HG02970 (cell line): Measurements from ENCODE around the gene CAMTA2.
A peak's percentile ranks its signal among the peaks of the same experiment; 100 is the strongest.

Source experiments
- ATAC-seq: cut with Tn5 transposase; IDR thresholded peaks from one replicate; pipeline ENCODE4 v1.9.1; 2021; ENCODE audit warnings: mild to moderate bottlenecking, moderate library complexity, moderate number of reproducible peaks; ENCODE audit not compliant: unreplicated experiment, low FRiP score

The CAMTA2 gene

GRCh38 chr17:4949321-4950074 is 38.0 kb downstream of the CAMTA2 start:
- peak; percentile 31 for ATAC-seq

DNA sequence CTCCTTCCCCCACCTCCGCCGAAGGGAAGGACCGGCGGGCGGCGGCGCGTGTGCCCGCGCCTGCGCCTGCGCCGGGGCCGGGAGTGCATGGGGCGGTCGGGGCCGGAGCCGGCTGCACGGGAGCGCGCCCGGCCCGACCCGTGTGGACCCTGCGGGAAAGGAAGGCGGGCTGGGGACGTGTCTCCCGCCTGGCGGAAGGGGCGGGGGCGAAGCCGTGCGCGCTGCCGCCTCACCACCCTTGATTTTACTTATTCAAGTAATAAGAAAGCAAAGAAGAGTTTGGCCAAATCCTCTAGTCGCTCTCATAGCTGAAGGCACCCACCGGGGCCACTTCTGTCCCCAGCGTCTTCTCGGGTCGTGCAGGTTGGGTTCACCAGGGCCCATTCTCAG is 38.5 kb downstream of the CAMTA2 start:
- peak; percentile 33 for ATAC-seq

DNA sequence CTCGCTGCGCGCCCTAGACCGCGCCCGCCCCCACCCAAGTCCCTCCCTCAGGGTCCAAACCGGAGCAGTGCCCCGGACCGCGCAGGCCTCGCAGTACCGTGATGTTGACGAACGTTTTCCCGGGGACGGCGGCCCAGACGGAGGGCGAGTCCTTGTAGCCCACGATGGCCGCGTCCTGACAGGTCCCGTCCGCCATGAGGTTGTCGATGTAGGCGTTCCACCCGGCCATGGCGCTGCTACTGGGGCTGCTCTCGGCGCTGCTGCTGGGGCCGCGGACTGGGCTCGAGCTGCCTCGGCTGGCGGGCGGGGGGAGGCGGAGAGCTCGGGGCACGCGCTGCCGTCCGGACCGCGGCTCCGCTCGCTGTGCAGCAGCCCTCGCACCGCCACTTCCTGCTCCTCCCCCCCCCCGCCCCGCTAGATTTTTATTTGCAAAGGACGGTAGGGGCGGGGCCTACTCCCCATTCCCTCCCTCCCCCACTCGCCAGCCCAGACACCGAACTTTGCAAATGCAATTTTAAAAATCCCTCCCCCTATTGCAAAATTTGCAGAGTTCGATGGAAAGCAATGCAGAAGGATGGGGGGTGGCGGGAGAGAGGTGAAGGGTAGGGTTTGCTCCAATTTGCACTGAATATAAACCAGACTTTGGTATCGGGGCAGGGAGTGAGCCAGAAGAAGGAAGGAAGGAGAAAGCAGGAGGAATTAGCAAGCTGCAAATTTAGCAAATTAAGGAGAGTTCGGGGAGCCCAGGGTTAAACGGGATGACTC is 39.1 kb downstream of the CAMTA2 start, which contains the start of gene PFN1:
TSS of gene PFN1 (minus strand) at position 365 of the 765 bp plus-strand sequence. CDS start at position 229, 136 bp downstream.
- peak; percentile 25 for ATAC-seq

- peak; percentile 8 for ATAC-seq
Measured at GRCh38 chr17:4947411-4948165, 39.9 kb downstream of the CAMTA2 start.

- ATAC-seq, result no peak
Measured at GRCh38 chr17:4947010-4947410, 40.5 kb downstream of the CAMTA2 start.

DNA sequence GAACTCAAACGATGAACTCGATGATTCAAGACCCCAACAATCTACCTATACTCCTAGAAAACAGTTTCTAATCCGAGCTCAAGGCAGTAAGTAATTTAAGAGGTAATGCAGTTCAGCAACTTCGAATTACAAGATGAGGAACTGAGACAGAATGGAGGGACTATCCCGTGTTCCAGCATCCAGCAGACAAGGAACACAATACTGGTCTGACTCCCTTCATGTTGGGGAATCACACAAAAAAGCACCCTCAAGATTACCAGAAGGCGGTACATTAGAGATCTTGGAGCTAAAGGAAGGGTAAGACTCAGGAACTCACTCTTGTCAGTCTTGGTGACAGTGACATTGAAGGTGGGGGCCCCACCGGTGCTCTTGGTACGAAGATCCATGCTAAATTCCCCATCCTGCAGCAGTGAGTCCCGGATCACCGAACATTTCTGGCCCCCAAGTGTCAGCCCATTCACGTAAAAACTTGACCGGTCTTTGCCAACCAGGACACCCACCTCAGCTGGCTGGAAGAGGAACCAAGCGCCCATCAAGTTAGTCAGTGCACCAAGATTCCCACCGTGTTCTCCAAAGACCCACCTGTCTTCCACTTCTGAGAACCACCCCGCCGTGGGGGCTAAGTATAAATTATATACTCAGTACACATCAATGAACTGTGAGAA is 41.0 kb downstream of the CAMTA2 start:
- ATAC-seq, result no peak

DNA sequence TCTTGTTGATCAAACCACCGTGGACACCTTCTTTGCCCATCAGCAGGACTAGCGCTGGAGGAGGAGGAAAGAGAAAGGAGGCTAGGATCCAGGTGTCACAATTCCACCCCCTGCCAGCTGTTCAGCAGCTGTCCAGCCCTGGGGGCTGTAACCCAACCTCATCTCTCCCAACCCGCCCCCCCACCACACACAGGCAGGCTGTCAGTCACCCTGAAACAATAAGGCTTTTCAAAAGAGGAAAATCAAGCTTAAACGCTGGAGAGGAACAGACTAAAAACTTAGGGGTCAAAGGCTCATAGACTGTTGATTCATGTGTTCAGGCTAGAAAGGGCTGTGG is 41.6 kb downstream of the CAMTA2 start:
- ATAC-seq, result no peak

DNA sequence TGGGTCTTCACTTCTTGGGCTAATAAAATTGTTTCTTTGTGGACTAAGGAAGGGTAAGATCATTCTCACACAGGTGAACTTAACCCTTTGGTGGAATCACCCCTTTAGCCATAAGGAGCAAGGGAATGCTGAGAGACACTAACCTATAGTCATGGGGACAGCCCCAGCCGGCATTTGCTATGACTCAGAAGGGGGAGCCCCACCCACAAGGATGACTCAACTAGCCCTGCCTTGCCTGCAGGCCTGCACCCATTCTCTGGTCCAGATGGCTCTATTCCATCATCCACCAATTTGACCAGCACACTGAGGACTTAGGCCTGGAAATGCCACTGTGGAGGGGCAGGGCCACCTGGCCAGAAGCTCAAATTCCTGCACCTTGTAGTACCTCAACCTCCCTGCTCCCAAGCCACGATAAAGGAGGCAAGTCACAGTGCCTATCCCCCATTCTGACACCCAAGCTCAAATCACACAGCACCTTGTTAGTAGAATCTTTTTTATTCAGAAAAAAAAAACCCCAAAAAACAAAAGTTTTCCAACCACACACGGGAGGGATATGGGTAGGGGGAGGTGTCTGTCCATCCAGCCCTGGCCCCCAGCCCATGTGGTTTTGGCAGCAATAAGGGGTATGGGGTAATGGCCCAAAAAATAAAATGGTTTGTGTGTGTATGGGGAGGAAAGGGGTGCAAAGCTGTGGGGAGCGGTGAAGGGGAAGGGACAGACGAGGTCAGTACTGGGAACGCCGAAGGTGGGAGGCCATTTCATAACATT is 42.1 kb downstream of the CAMTA2 start:
- ATAC-seq, result no peak

GRCh38 chr17:4944554-4945175 is 42.8 kb downstream of the CAMTA2 start:
- no peak for ATAC-seq

DNA sequence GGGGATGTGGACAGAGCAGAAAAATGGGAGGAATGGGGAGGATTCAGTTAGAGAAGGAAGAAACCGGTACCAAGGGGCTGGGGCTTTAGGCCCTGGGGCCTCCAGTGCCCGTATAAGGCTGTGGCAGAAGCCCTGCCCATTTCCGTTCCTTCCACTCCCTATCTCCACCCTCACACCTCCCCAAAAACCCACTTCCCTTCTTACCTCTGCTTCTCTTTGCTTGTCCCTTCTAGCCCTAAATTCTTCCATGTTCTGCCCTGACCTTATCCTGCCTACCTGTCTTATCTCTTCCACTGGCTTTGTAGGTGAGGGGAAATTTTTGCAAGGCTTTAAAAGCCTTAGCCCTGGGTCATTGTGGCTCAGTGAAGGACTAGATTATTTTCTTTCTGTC is 43.3 kb downstream of the CAMTA2 start:
- ATAC-seq, result no peak

GRCh38 chr17:4942760-4943508 is 44.5 kb downstream of the CAMTA2 start:
- ATAC-seq, result no peak

- ATAC-seq, result no peak
Measured at GRCh38 chr17:4941319-4941610, 46.2 kb downstream of the CAMTA2 start.

GRCh38 chr17:4940555-4941318 is 46.7 kb downstream of the CAMTA2 start:
- ATAC-seq, result no peak

DNA sequence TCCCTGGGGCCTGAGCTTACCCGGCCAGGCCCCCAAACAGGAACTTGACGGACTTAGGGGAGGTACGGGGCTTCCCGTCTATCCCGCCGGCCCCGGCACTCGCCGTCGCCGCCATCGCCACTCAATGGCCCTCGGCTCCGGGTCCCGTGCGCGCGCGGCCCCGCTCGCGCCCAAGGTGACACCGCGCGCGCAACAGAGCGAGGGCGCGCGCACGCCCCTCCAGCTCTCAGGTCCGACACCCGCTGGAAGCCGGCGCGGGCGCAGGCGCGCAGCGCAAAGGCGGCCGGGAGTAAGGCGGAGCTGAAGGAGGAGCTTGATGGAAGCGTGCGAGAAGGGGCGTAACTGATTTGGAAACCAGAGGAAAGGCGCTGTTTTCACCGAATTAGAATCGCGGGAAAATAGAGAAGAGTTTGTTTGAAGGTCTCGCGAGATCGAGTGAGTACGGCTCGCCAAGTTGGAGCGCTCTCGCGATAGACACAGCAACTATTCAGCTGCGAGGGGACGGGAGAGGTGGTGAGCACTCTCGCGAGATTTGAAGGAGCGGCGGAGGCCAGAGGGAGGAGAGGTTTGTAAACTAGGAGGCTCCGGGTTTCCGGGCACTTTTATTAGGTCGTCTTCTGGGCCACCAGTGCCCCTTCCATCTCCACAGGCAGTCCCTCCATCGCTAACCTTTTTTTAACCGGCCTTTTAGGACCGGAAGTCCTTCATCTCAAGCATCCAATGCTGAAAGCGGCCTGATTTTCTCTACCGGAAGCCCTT is 47.5 kb downstream of the CAMTA2 start, which contains the start of the genes RNF167 and SLC25A11:
TSS of gene RNF167 (plus strand) at position 473 of the 759 bp plus-strand sequence. CDS start 642 bp downstream, outside the sequence.
TSS of gene SLC25A11 (minus strand) at position 251 of the 759 bp plus-strand sequence. CDS start at position 115, 136 bp downstream.
- ATAC-seq, result peak; percentile 81

DNA sequence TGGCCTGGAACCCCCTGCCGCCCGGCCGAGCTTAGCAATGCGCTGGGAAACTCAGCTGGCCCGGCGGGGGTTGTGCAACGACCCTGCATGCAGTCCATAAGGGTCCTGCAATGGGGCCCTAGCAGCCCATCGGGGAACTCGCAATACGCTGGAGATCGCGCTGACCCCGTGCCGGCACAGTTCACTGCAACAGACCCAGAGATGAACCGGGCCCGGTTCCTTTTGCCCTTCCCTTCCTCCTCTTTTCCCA is 48.0 kb downstream of the CAMTA2 start:
- ATAC-seq, result no peak

GRCh38 chr17:4938688-4939545 is 48.6 kb downstream of the CAMTA2 start:
- no peak for ATAC-seq

DNA sequence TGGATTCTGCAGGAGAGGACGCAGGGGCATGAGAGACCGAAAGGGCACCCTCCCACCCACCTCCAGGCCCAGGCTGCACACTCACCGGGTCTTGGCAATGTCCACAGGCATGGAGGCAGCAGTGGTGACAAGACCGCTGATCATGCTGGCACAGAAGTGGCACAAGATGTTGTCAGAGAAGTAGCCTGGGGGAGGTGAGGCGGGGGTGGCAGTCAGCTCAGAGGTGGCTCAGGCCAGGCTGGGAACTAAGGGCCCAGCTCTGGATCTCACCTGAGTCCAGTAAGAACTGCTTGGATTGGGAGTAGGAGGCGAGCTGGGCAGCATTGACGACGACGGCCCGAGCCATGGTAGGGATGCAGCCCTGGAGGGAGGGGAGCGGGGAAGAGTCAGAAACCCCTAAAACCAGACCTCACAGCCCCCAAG is 49.4 kb downstream of the CAMTA2 start:
- no peak for ATAC-seq
